HG03439 (cell line): Measurements from ENCODE around the gene JSRP1.

Source experiments
- ATAC-seq: cut with Tn5 transposase; IDR thresholded peaks from one replicate; pipeline ENCODE4 v1.9.1; 2021; ENCODE audit warnings: mild to moderate bottlenecking, moderate library complexity; ENCODE audit not compliant: unreplicated experiment

Gene JSRP1

GRCh38 chr19:2255982-2256685 is at the start of gene JSRP1:
Gene JSRP1 (minus strand): TSS chr19:2256417. CDS start chr19:2255314, 1,103 bp downstream.
- ATAC-seq: no peak

GRCh38 chr19:2305452-2306280 is 49.4 kb upstream of the JSRP1 start:
- no peak for ATAC-seq

- ATAC-seq: no peak
Observed at GRCh38 chr19:2303211-2303798, 47.1 kb upstream of the JSRP1 start.

GRCh38 chr19:2302319-2303210 is 46.3 kb upstream of the JSRP1 start:
- ATAC-seq: no peak

GRCh38 chr19:2300533-2300932 is 44.3 kb upstream of the JSRP1 start:
- no peak for ATAC-seq

- no peak for ATAC-seq
Observed at GRCh38 chr19:2296141-2296540, 39.9 kb upstream of the JSRP1 start.

GRCh38 chr19:2294687-2295335 is 38.6 kb upstream of the JSRP1 start:
- ATAC-seq: no peak

GRCh38 chr19:2291185-2291751 is 35.1 kb upstream of the JSRP1 start:
- no peak for ATAC-seq

GRCh38 chr19:2290441-2291184 is 34.4 kb upstream of the JSRP1 start:
- ATAC-seq: peak; percentile 17

GRCh38 chr19:2289714-2290435 is 33.7 kb upstream of the JSRP1 start:
- ATAC-seq: peak; percentile 35

GRCh38 chr19:2288818-2289713 is 32.8 kb upstream of the JSRP1 start:
- ATAC-seq: no peak

GRCh38 chr19:2288338-2288817 is 32.2 kb upstream of the JSRP1 start:
- no peak for ATAC-seq

- ATAC-seq: no peak
Observed at GRCh38 chr19:2287585-2288337, 31.5 kb upstream of the JSRP1 start.

GRCh38 chr19:2286402-2287140 is 30.4 kb upstream of the JSRP1 start:
- ATAC-seq: no peak

GRCh38 chr19:2283835-2284507 is 27.8 kb upstream of the JSRP1 start:
- ATAC-seq: no peak

- ATAC-seq: no peak
Observed at GRCh38 chr19:2282862-2283237, 26.6 kb upstream of the JSRP1 start.
